ENCODE results near the gene ADAMTS9.

Gene ADAMTS9

DNA sequence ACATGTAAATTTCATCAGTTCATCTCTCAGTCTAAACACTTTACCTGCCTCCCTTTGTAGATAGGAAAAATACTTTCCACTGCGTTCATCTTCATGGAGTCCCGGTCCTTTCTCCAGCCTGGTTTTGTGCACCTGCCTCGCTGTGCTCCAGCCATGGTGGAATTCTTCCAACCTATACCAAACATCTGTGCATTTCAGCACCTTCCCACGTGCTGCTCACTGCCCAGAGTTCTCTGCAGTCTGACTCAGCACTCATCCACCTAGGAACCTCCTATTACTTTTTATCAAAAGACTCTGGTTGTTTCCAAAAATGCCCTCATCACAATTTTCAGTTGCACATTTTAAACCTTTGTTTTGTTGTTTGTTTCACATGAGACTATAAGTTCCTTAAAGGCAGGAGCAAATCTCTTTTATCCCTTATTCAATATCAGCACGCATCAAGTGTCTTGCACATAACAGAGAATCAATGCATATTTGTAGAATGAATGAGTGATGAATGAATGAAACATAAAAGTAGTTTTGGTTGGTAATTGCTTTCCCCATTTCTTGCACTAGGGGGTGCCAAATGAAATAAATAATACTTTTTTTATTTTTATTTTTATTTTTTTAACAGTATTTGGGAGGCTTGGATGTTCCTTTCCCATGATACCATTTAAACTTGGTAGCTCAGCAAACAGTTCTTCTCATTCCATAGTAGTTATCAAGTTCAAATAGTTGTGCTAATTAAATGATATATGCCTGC is 30.2 kb upstream of the ADAMTS9 start:
- Histone ChIP-seq H3K9me3 (ENCODE audit: insufficient read depth, low read length) (no peaks in the 10 kb centered on the region), H3K79me2 (ENCODE audit: low read length) (no peaks in the 10 kb centered on the region), H3K4me3 (ENCODE audit: low read length) (no peak overlapping the region), H4K20me1 (ENCODE audit: insufficient read depth, low read length) (no peaks in the 10 kb centered on the region), H2AFZ (ENCODE audit: low read depth, low read length) (no peak overlapping the region), H3K9ac (ENCODE audit: low read length) (no peak overlapping the region), H3K27me3 (ENCODE audit: low read depth, low read length) (0 out of 2 replicates have a peak, but pooled peaks cover 8% of the 10 kb centered on the region), H3K36me3 (replicated peaks; ENCODE audit: low read depth, low read length) (no peaks in the 10 kb centered on the region), H3K4me2 (ENCODE audit: low read length) (no peak overlapping the region), H3K4me1 (ENCODE audit: low read length) (no peaks in the 10 kb centered on the region), H3K27ac (ENCODE audit: low read length) (no peak overlapping the region)
- TF ChIP-seq EZH2phosphoT487 (IDR thresholded peaks at IDR 0.05; ENCODE audit: low read depth): no peak
- TF ChIP-seq CTCF (IDR thresholded peaks at IDR 0.05; ENCODE audit: low read depth, low read length): peak; percentile 31

- TF ChIP-seq EZH2phosphoT487 (IDR thresholded peaks at IDR 0.05; ENCODE audit: low read depth) (no peak), CTCF (IDR thresholded peaks at IDR 0.05; ENCODE audit: low read depth, low read length) (no peak)
- H4K20me1 ChIP-seq (ENCODE audit: insufficient read depth, low read length): no peaks in the 10 kb centered on the region
- no peaks in the 10 kb centered on the region for H3K36me3 ChIP-seq (replicated peaks; ENCODE audit: low read depth, low read length)
- H3K4me3 ChIP-seq (ENCODE audit: low read length): no peak overlapping the region
- no peak overlapping the region for H3K27ac ChIP-seq (ENCODE audit: low read length)
- H3K79me2 ChIP-seq (ENCODE audit: low read length): no peaks in the 10 kb centered on the region
- H3K9ac ChIP-seq (ENCODE audit: low read length): no peak overlapping the region
- H3K27me3 ChIP-seq (ENCODE audit: low read depth, low read length): 0 out of 2 replicates have a peak, but pooled peaks cover 8% of the 10 kb centered on the region
- no peak overlapping the region for H3K4me2 ChIP-seq (ENCODE audit: low read length)
- no peaks in the 10 kb centered on the region for H3K9me3 ChIP-seq (ENCODE audit: insufficient read depth, low read length)
- H3K4me1 ChIP-seq (ENCODE audit: low read length): no peaks in the 10 kb centered on the region
- H2AFZ ChIP-seq (ENCODE audit: low read depth, low read length): no peak overlapping the region
Measured at GRCh38 chr3:64717411-64717810, 29.6 kb upstream of the ADAMTS9 start.

- Histone ChIP-seq H3K27me3 (ENCODE audit: low read depth, low read length) (0 out of 2 replicates have a peak, but pooled peaks cover 8% of the 10 kb centered on the region), H3K4me1 (ENCODE audit: low read length) (no peaks in the 10 kb centered on the region), H3K9me3 (ENCODE audit: insufficient read depth, low read length) (no peaks in the 10 kb centered on the region), H3K4me3 (ENCODE audit: low read length) (no peak overlapping the region), H3K79me2 (ENCODE audit: low read length) (no peaks in the 10 kb centered on the region), H3K4me2 (ENCODE audit: low read length) (no peak overlapping the region), H3K27ac (ENCODE audit: low read length) (no peak overlapping the region), H2AFZ (ENCODE audit: low read depth, low read length) (no peak overlapping the region), H4K20me1 (ENCODE audit: insufficient read depth, low read length) (no peaks in the 10 kb centered on the region), H3K9ac (ENCODE audit: low read length) (no peak overlapping the region), H3K36me3 (replicated peaks; ENCODE audit: low read depth, low read length) (no peaks in the 10 kb centered on the region)
- TF ChIP-seq CTCF (IDR thresholded peaks at IDR 0.05; ENCODE audit: low read depth, low read length): no peak
- no peak for TF ChIP-seq EZH2phosphoT487 (IDR thresholded peaks at IDR 0.05; ENCODE audit: low read depth)
Measured at GRCh38 chr3:64716110-64716710, 28.4 kb upstream of the ADAMTS9 start.

GRCh38 chr3:64715211-64715982 is 27.6 kb upstream of the ADAMTS9 start:
- Histone ChIP-seq H3K4me2 (ENCODE audit: low read length) (no peak overlapping the region), H3K27me3 (ENCODE audit: low read depth, low read length) (0 out of 2 replicates have a peak, but pooled peaks cover 8% of the 10 kb centered on the region)
- TF ChIP-seq EZH2phosphoT487 (IDR thresholded peaks at IDR 0.05; ENCODE audit: low read depth) (no peak), CTCF (IDR thresholded peaks at IDR 0.05; ENCODE audit: low read depth, low read length) (no peak)

More at GRCh38 chr3:64715211-64715982, 27.6 kb upstream of the ADAMTS9 start:
- H3K4me3 ChIP-seq (ENCODE audit: low read length): no peak overlapping the region
- no peaks in the 10 kb centered on the region for H3K36me3 ChIP-seq (replicated peaks; ENCODE audit: low read depth, low read length)
- H4K20me1 ChIP-seq (ENCODE audit: insufficient read depth, low read length): no peaks in the 10 kb centered on the region
- no peaks in the 10 kb centered on the region for H3K9me3 ChIP-seq (ENCODE audit: insufficient read depth, low read length)
- no peak overlapping the region for H3K27ac ChIP-seq (ENCODE audit: low read length)
- no peaks in the 10 kb centered on the region for H3K79me2 ChIP-seq (ENCODE audit: low read length)
- H3K4me1 ChIP-seq (ENCODE audit: low read length): no peaks in the 10 kb centered on the region
- H3K9ac ChIP-seq (ENCODE audit: low read length): no peak overlapping the region
- no peak overlapping the region for H2AFZ ChIP-seq (ENCODE audit: low read depth, low read length)

Data from OCI-LY3 (cell line).